ENCODE data around the gene KCTD2.

Gene KCTD2

GRCh38 chr17:75109407-75110233 lies 62.6 kb downstream of the KCTD2 start, which contains the start of gene ARMC7:
TSS of gene ARMC7 (plus strand) at chr17:75109969. CDS start at chr17:75110289, 320 bp downstream.
- H3K4me3 ChIP-seq (ENCODE audit: control insufficient read depth, low read depth, low read length) = peak within 1 kb of the TSS; percentile 82
- DNase-seq (ENCODE audit: low read depth) = peak; percentile 71
- TF ChIP-seq CTCF (conservative IDR thresholded peaks at IDR 0.05; ENCODE audit: control insufficient read depth, insufficient read depth, low read depth, low read length) = no peak

- no peak for TF ChIP-seq CTCF (conservative IDR thresholded peaks at IDR 0.05; ENCODE audit: control insufficient read depth, insufficient read depth, low read depth, low read length)
- H3K4me3 ChIP-seq (ENCODE audit: control insufficient read depth, low read depth, low read length) = peak overlapping the region; percentile 82
- no peak for DNase-seq (ENCODE audit: low read depth)
Measured at GRCh38 chr17:75110234-75110937, 63.4 kb downstream of the KCTD2 start.

- no peak for DNase-seq (ENCODE audit: low read depth)
- H3K4me3 ChIP-seq (ENCODE audit: control insufficient read depth, low read depth, low read length) = no peak overlapping the region
- no peak for TF ChIP-seq CTCF (conservative IDR thresholded peaks at IDR 0.05; ENCODE audit: control insufficient read depth, insufficient read depth, low read depth, low read length)
Measured at GRCh38 chr17:75111777-75112335, 64.8 kb downstream of the KCTD2 start.

- peak overlapping the region; percentile 57 for H3K4me3 ChIP-seq (ENCODE audit: control insufficient read depth, low read depth, low read length)
- DNase-seq (ENCODE audit: low read depth) = peak; percentile 91
- TF ChIP-seq CTCF (conservative IDR thresholded peaks at IDR 0.05; ENCODE audit: control insufficient read depth, insufficient read depth, low read depth, low read length) = peak; percentile 88
Measured at GRCh38 chr17:75113798-75114551, 67.0 kb downstream of the KCTD2 start.

GRCh38 chr17:75114552-75115314 lies 67.7 kb downstream of the KCTD2 start:
- peak overlapping the region; percentile 57 for H3K4me3 ChIP-seq (ENCODE audit: control insufficient read depth, low read depth, low read length)
- TF ChIP-seq CTCF (conservative IDR thresholded peaks at IDR 0.05; ENCODE audit: control insufficient read depth, insufficient read depth, low read depth, low read length) = no peak
- DNase-seq (ENCODE audit: low read depth) = no peak
